GM08714 (cell line): ENCODE results near the gene CASP14.
"Not testable (repeated sequence)": the region's sequence is repeated elsewhere in the genome, so short reads cannot be mapped to it uniquely, and the experiment has no call there.

Source experiments
- H3K4me3 ChIP-seq: fragments of 200-500 bp; sonication (Bioruptor generic); 2 replicates; pipeline ENCODE4 v1.5.1; 2014; ENCODE audit warnings: mild to moderate bottlenecking, low read length, inconsistent platforms
- ZNF274 ChIP-seq: IDR thresholded peaks from 2 replicates; pipeline ENCODE4 v1.6.1; 2012; ENCODE audit warnings: mild to moderate bottlenecking, low read depth, low read length

The CASP14 gene

GRCh38 chr19:15096223-15096622 lies 46.9 kb downstream of the CASP14 start:
- no peak overlapping the region for H3K4me3 ChIP-seq
- TF ChIP-seq ZNF274: no peak

GRCh38 chr19:15097980-15098379 lies 48.7 kb downstream of the CASP14 start:
- not testable (repeated sequence) for H3K4me3 ChIP-seq

- TF ChIP-seq ZNF274: no peak
- H3K4me3 ChIP-seq: no peak overlapping the region
These were observed 49.2 kb downstream of the CASP14 start for GRCh38 chr19:15098460-15098859.

- TF ChIP-seq ZNF274: no peak
These were observed 49.8 kb downstream of the CASP14 start for GRCh38 chr19:15099017-15099582.

GRCh38 chr19:15101479-15102082 lies 52.3 kb downstream of the CASP14 start:
- TF ChIP-seq ZNF274: no peak
- H3K4me3 ChIP-seq: no peak overlapping the region

More at GRCh38 chr19:15099017-15099582, 49.8 kb downstream of the CASP14 start:
- H3K4me3 ChIP-seq: no peak overlapping the region

- TF ChIP-seq ZNF274: no peak
- H3K4me3 ChIP-seq: no peak overlapping the region
These were observed 54.7 kb downstream of the CASP14 start for GRCh38 chr19:15104003-15104402.

- TF ChIP-seq ZNF274: no peak
These were observed 55.1 kb downstream of the CASP14 start for GRCh38 chr19:15104411-15104810.

GRCh38 chr19:15105044-15105443 lies 55.8 kb downstream of the CASP14 start:
- no peak for TF ChIP-seq ZNF274
- H3K4me3 ChIP-seq: no peak overlapping the region

More at GRCh38 chr19:15104411-15104810, 55.1 kb downstream of the CASP14 start:
- H3K4me3 ChIP-seq: no peak overlapping the region

- no peak within 1 kb of the TSS; the same call in 1 of the 2 replicates for H3K4me3 ChIP-seq
- no peak for TF ChIP-seq ZNF274
These were observed 58.1 kb downstream of the CASP14 start, which contains the start of gene SYDE1 for GRCh38 chr19:15107061-15108010. SYDE1 (plus strand) TSS chr19:15107401; CDS start chr19:15107434, 33 bp downstream.
